Ectodermal cell (in vitro differentiated cells): ENCODE results near the gene EXOC7.

Experiments used
- H3K27ac ChIP-seq: 2 replicates; pipeline ENCODE4 v1.7.0; 2013; ENCODE audit warnings: mild to moderate bottlenecking, low read depth, low read length; ENCODE audit not compliant: insufficient read depth, poor library complexity, severe bottlenecking
- H3K27me3 ChIP-seq: 2 replicates; pipeline ENCODE4 v1.7.0; 2013; ENCODE audit warnings: mild to moderate bottlenecking, low read length; ENCODE audit not compliant: insufficient read depth, control insufficient read depth, poor library complexity, severe bottlenecking
- H3K36me3 ChIP-seq: one replicate; pipeline ENCODE4 v1.7.0; 2013; ENCODE audit warnings: low read length; ENCODE audit not compliant: control insufficient read depth, insufficient read depth
- H3K4me1 ChIP-seq: one replicate; pipeline ENCODE4 v1.7.0; 2013; ENCODE audit warnings: low read length; ENCODE audit not compliant: control insufficient read depth, insufficient read depth
- H3K4me3 ChIP-seq: 2 replicates; pipeline ENCODE4 v1.7.0; 2013; ENCODE audit warnings: low read depth, low read length, control low read depth; ENCODE audit not compliant: insufficient read depth
- H3K9me3 ChIP-seq: 2 replicates; pipeline ENCODE4 v1.7.0; 2013; ENCODE audit warnings: mild to moderate bottlenecking, low read length, moderate library complexity; ENCODE audit not compliant: control insufficient read depth
- WGBS, 2 experiments: methylation state at CpG; one replicate each; pipeline ENCODE4 v1.1.7; 2013; ENCODE audit warnings: missing lambda C conversion rate in 2 of 2; 5-methylcytosine and 5-hydroxymethylcytosine counted together

The EXOC7 gene

DNA sequence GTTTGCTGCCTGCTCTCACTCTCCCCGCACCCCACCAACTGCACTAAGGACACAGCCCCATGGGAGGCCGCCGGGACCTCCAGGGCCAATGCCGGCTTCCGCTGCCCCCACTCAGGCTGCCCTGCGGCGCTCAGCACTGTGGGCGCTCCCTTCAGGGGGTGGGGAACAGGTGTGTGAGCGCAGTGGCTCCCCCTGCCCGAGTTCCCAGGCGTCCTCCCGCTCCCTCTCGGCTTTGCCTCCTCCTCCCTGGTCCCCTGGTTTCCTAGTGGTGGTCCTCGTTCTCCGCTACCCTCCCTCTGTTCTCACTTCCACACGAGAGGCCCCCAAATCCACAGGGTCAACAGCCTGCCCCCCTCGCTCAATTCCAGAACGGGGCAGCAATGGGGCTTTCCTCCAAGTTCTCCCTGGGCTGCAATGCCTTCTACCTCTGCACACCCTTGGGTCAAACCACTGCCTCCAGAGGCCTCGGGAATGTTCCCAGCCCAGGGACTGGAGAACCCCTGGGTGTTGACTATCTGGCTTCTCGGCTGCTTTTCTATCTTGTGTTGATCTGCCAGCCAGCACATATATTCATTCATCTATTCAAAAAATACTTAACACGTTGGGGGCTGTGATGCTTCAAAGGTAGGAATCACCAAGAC, 27.6 kb upstream of the EXOC7 start:
- Histone ChIP-seq H3K4me1 (peaks cover 41% of the 10 kb centered on the region), H3K27me3 (peaks cover 61% of the 10 kb centered on the region)
- 50 to 57% methylated on average over 21 of the region's 21 CpGs for WGBS, 2 experiments

DNA sequence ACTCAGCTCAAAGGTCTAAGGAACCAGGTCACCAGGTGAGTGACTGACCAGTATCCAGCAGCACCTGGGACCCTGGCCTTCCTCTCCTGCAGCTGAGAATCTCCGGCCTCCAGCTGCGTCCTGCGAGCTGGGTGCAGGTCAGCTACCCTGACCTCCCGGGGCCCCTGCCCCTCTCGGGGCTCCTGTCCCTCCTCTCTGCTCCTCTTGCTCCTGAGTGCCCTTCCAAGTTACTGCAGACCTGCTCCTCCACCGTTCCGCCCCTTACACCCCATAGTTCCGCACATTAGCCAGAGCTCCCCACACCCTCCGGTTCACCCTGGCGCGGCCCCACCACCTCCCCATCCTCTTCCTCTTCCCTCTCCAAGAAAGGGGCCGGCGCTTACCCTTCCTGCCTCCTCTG, 26.9 kb upstream of the EXOC7 start:
- H3K4me1 ChIP-seq: peaks cover 34% of the 10 kb centered on the region
- no peak overlapping the region for H3K27ac ChIP-seq
- no peaks in the 10 kb centered on the region for H3K36me3 ChIP-seq
- no peak overlapping the region for H3K4me3 ChIP-seq
- peaks cover 54% of the 10 kb centered on the region for H3K27me3 ChIP-seq
- 72 to 75% methylated on average over 13 of the region's 13 CpGs for whole genome bisulfite sequencing, 2 experiments
- H3K9me3 ChIP-seq: no peaks in the 10 kb centered on the region

More for the DNA sequence above, 27.6 kb upstream of the EXOC7 start:
- Histone ChIP-seq H3K4me3 (no peak overlapping the region), H3K9me3 (no peaks in the 10 kb centered on the region), H3K27ac (no peak overlapping the region), H3K36me3 (no peaks in the 10 kb centered on the region)

DNA sequence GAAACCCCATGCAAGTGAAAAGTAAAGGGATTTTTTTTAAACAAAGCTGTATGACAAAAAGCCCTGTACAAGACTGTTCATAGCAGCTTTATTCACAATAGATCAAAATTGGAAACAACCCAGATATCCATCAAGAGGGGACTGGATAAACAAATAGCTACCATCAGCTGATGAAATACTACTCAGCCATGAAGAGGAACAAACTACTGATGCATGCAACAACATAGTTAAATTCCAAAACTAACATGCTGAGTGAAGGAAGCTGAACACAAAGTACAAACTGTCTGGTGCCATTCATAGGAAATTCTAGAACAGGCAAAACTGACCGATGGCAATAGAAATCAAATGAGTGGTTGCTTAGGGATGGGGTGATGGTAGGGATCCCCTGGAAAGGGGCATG, 22.3 kb upstream of the EXOC7 start:
- Histone ChIP-seq H3K4me1 (peaks cover 9% of the 10 kb centered on the region), H3K36me3 (no peaks in the 10 kb centered on the region), H3K9me3 (no peaks in the 10 kb centered on the region), H3K4me3 (no peak overlapping the region), H3K27me3 (peaks cover 22% of the 10 kb centered on the region), H3K27ac (no peak overlapping the region)
- 91 to 98% methylated on average over 1 of the region's 1 CpG for WGBS, 2 experiments

DNA sequence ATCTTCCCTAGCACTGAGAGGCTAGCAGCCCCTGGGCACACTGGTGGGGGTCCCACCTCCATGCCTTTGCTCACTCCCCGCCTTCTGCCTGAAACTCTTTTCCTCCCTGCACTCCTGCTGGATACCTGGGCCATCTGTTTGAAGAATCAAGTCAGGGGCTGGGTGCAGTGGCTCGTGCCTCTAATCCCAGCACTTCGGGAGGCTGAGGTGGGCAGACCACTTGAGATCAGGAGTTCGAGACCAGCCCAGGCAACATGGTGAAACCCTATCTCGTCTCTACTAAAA, 21.7 kb upstream of the EXOC7 start:
- WGBS, 2 experiments: 93% methylated on average over 5 of the region's 5 CpGs
- H3K27me3 ChIP-seq: peaks cover 21% of the 10 kb centered on the region
- peaks cover 4% of the 10 kb centered on the region for H3K4me1 ChIP-seq
- no peak overlapping the region for H3K4me3 ChIP-seq
- H3K9me3 ChIP-seq: no peaks in the 10 kb centered on the region
- no peaks in the 10 kb centered on the region for H3K36me3 ChIP-seq
- H3K27ac ChIP-seq: no peak overlapping the region

DNA sequence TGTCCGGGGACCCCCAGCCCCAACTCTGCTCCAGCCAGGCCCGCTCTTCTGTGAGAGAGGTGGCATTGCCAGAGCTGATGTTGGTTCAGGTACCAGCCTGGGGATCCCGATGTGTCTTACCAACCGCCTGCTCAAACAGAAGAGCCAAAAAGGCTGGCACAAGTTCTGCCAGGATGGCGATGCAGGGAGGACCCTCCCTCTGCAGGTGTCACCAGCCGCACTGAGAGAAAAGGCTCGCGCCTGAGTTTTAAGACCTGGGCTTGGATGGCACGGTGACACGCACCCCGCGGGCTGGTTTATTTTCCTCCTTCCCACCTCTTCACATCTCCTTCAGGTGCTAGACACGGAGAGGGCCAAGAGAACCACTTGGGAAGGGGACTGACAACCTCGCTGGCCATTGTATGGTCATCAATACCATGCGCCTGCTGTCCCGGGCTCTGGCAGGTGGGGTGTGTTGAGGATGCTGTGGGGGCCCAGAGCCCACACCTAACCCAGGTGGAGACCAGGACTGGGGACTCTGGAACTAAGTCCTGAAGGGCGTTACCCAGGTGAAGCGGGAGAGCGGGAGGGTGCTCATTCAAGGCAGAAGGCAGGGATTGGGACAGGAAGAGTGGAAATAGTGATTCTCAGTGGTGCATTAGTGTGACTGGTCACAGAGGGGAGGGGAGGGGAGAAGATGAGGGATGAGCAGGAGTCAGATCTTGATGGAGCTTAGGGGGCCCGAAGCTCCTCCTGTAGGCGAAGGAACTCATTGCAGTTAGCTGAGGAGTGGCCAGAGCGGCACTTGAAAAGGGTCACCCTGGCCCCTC, 21.2 kb upstream of the EXOC7 start:
- no peak overlapping the region for H3K27ac ChIP-seq
- 88 to 89% methylated on average over 22 of the region's 22 CpGs for WGBS, 2 experiments
- H3K4me3 ChIP-seq: no peak overlapping the region
- H3K4me1 ChIP-seq: peaks cover 4% of the 10 kb centered on the region
- no peaks in the 10 kb centered on the region for H3K9me3 ChIP-seq
- peaks cover 21% of the 10 kb centered on the region for H3K27me3 ChIP-seq
- no peaks in the 10 kb centered on the region for H3K36me3 ChIP-seq

DNA sequence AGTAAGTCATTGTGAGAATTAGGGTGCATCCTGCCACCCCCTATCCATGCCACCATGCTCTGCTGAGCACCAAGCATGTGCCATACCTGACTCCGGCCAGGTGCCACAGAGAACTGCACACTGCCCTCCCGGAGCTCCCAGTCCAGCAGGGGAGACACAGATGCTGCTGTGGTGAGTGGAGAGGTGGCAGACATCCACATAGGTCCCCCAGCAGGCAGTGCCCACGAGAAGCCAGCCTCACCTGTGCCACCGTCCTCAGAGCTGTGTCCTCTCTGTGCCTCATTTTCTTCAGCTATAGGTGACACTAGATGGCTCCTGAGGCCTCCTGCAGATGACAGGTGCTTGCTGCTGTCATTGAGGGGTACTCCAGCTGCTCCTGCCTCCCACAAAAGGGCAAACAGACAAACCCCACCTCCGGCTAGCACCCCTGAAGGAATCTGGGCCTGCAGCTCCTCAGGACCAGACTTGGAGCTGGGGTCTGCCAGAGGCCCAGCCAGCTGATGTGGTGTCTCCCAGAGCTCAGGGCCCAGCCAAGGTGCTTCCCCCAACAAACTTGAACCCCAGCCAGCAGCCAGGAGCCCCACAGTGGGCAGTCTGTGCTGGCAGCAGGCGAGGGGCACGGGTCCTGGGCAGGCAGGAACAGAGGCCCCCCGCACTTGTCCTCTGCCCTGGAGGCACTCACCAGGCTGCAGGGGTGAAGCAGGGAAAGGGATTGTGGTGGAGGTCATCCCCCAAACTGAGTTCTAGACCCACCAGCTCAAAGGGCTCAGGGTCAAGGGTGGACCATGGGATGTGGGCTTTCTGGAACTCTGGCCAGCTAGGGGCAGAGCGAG, 20.4 kb upstream of the EXOC7 start:
- Histone ChIP-seq H3K27ac (no peak overlapping the region), H3K27me3 (peaks cover 21% of the 10 kb centered on the region), H3K36me3 (no peaks in the 10 kb centered on the region), H3K9me3 (no peaks in the 10 kb centered on the region), H3K4me3 (no peak overlapping the region), H3K4me1 (peaks cover 10% of the 10 kb centered on the region)
- 72 to 73% methylated on average over 9 of the region's 9 CpGs for WGBS, 2 experiments

DNA sequence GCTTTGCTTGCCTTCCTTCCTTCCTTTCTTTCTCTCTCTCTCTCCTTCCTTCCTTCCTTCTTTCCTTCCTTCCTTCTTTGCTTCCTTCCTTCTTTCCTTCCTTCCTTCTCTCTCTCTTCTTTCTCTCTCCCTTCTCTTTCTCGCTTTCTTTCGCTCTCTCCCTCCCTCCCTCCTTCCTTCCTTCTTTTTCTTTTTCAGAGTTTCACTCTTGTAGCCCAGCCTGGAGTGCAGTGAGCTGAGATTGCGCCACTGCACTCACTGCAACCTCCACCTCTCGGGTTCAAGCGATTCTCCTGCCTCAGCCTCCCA, 19.6 kb upstream of the EXOC7 start:
- 75 to 76% methylated on average over 5 of the region's 5 CpGs for WGBS, 2 experiments
- Histone ChIP-seq H3K27me3 (peaks cover 21% of the 10 kb centered on the region), H3K4me3 (no peak overlapping the region)

DNA sequence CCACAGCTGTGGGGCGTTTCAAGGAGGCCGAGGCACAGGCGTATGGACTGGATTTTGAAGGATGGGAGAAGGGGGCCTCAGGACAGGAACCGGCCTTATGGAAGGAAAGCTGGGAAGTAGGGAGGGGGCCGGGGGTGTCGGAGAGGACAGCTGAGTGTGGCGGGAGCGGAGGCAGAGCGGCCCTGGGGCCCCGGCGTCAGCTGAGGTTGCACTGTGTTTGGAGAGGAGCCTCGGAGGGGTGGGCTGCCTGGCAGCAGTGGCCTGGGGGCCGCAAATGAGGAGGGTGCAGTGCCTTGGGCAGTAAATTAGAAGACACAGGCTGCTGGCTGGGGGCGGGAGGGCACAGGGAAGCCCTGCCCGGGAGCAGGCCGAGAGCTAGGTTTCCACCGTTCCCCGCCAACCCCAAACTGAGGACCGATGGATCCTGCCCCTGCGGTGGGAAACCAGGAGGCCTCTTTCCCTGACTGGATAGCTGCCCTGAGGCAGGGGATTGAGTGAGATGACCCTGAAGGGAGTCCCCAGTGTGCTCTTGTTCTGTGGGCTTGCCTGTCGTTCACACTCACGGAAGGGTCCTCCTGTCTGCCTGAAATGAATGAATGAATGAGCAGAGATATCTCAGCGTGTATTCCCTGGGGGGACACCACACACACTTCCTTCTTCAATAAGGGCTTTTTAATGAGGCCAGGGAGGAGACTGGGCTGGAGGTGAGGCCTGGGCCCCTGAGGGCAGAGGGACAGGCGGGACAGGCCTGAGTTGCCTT, 19.0 kb upstream of the EXOC7 start:
- Histone ChIP-seq H3K4me1 (peaks cover 10% of the 10 kb centered on the region), H3K9me3 (no peaks in the 10 kb centered on the region), H3K27ac (no peak overlapping the region), H3K4me3 (no peak overlapping the region), H3K36me3 (no peaks in the 10 kb centered on the region), H3K27me3 (peaks cover 21% of the 10 kb centered on the region)
- whole genome bisulfite sequencing, 2 experiments: 81 to 82% methylated on average over 24 of the region's 24 CpGs

More for the DNA sequence above, 19.6 kb upstream of the EXOC7 start:
- Histone ChIP-seq H3K4me1 (peaks cover 10% of the 10 kb centered on the region), H3K27ac (no peak overlapping the region), H3K9me3 (no peaks in the 10 kb centered on the region), H3K36me3 (no peaks in the 10 kb centered on the region)

DNA sequence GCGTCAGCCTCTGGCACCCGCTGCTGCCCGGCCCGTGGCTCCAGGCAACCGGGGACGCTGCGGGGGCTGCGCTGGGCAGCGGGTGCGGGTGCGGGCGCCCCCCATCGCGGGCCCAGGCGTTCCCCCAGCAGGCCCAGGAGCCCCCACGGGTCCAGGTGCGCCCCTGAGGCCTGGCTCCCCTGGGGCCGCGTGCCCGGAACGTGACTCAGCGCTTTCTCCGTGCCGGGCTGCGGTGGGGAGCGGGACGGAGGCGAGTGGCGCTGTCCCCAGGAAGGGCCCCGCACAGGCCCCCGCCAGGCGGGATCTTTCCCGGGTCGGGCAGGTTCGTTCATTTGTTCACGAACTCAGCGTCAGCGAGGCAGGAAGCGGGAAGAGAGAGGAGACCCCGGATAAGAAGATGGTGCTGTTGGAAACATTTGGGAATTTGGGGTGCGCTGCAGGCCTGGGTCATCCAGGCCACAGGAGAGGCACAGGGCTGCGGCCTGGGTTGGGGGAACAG, 18.4 kb upstream of the EXOC7 start:
- H3K27me3 ChIP-seq: peaks cover 21% of the 10 kb centered on the region
- 54 to 59% methylated on average over 42 of the region's 42 CpGs for WGBS, 2 experiments
- H3K27ac ChIP-seq: no peak overlapping the region
- no peaks in the 10 kb centered on the region for H3K9me3 ChIP-seq
- H3K4me1 ChIP-seq: peaks cover 10% of the 10 kb centered on the region
- no peaks in the 10 kb centered on the region for H3K36me3 ChIP-seq
- H3K4me3 ChIP-seq: no peak overlapping the region
